NAMALWA (cell line): ENCODE measurements around the gene CCSER1.
"Not testable (repeated sequence)": the region's sequence is repeated elsewhere in the genome, so short reads cannot be mapped to it uniquely, and the experiment has no call there.

Experiments used
- DNase-seq: peaks from one replicate; pipeline ENCODE4 v3.0.0-alpha.2; 2015; ENCODE audit warnings: low spot score

Gene CCSER1

GRCh38 chr4:90705501-90705900 lies 578.3 kb downstream of the CCSER1 start:
- DNase-seq, result not testable (repeated sequence)

GRCh38 chr4:90715242-90715641 lies 588.0 kb downstream of the CCSER1 start:
- no peak for DNase-seq

- DNase-seq, result no peak
These were observed 591.7 kb downstream of the CCSER1 start for GRCh38 chr4:90718931-90719330.

DNA sequence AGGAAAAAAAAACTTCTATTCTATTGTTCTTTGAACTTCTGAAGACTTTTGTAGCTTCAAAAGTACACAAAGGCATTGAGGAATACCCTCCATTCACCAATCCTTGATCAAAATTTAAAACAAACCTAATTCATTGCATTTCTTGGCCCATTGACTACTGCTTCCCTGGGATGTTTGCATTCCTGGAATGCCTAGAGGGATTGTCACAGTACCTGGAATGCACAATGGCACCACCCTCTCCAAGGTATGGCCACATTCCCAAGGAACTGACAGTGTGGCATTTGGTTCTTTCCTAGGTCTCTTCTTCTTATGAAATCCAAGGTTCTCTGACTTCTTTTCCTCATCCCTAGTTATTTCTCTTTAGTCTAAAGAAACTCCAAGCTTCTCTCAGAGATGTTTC lies 600.7 kb downstream of the CCSER1 start:
- DNase-seq, result no peak

- no peak for DNase-seq
These were observed 603.6 kb downstream of the CCSER1 start for GRCh38 chr4:90730752-90731151.

- no peak for DNase-seq
These were observed 606.0 kb downstream of the CCSER1 start for GRCh38 chr4:90733211-90733610.

GRCh38 chr4:90745176-90745575 lies 618.0 kb downstream of the CCSER1 start:
- no peak for DNase-seq

GRCh38 chr4:90753068-90753467 lies 625.9 kb downstream of the CCSER1 start:
- no peak for DNase-seq

- no peak for DNase-seq
These were observed 630.4 kb downstream of the CCSER1 start for GRCh38 chr4:90757534-90758060.

DNA sequence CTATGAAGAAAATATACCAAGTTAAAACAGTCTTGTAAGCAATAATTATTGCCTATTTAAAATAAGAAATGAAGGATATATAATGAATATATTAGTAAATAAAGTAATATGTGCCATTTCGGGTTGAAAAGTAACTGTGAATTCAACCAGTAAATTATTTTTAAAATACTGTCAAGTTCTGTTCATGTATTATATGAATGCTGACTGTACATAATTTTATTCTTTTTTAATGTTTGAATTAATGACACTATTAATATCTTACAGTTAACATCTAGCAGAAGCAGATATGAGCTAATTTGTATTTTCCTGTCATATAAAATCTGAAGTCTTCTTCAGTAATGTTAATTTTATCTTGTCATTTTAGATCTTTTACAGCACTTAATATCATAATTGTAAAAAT lies 632.9 kb downstream of the CCSER1 start:
- no peak for DNase-seq

- no peak for DNase-seq
These were observed 639.6 kb downstream of the CCSER1 start for GRCh38 chr4:90766837-90767236.

GRCh38 chr4:90769251-90769650 lies 642.1 kb downstream of the CCSER1 start:
- DNase-seq, result no peak

DNA sequence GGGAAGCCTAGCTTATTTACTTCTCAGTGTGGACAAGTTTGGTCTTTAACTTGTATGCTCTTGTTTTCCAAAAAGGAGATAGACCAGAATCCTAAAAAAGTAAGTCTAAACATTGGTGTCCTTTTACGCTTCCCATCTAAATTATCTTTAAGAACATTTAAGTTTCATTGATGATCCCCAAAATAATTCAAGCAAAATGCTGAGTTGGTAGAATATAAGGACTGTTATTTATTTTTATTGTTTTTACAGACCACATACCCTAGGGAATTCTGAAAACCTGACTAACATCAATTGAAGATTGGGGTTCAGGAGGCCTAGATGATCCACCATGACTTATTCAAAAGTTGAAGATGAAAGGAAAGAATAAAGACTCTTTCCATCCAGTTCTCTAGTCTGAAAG lies 653.0 kb downstream of the CCSER1 start:
- no peak for DNase-seq

GRCh38 chr4:90786602-90787001 lies 659.4 kb downstream of the CCSER1 start:
- no peak for DNase-seq

GRCh38 chr4:90792696-90793095 lies 665.5 kb downstream of the CCSER1 start:
- DNase-seq, result no peak

- DNase-seq, result no peak
These were observed 671.8 kb downstream of the CCSER1 start for GRCh38 chr4:90798948-90799347.

DNA sequence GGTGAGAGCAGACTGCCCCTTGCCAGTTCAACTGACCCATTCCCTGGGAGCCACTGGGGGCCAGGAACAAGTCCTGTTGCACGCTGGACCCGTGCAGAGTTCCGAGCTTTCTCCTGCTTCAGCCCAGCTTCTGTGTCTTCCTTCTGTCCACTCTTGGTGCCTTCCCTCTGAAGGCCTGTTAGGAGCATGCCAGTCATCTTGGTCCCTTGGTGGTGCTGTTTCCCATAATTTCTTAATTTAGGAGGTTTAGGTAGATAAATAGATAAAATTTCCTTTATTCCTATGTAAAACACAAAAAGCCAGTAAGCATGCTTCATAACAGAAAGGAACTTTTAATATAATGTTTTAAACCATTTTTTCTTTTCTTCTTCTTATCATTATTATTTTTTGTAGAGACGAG lies 672.7 kb downstream of the CCSER1 start:
- DNase-seq, result no peak

DNA sequence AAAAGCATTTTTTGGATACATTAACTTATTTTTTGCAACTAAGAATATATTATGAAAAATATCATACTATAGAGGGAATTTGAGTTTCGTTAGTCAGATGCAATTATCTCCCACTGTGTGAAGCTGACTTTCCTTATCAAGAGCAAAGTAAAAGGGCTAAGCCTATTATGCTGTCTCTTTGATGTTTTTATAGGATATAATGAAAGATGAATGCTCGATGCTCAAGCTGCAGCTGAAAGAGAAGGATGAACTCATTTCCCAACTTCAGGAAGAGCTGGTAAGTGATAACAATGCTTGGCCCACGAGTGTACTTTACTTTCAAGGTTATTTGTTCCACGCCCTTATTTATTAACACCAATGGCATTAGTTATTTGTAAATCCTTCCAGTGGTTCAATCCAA lies 688.4 kb downstream of the CCSER1 start:
- DNase-seq, result no peak

- no peak for DNase-seq
These were observed 689.6 kb downstream of the CCSER1 start for GRCh38 chr4:90816754-90817153.

DNA sequence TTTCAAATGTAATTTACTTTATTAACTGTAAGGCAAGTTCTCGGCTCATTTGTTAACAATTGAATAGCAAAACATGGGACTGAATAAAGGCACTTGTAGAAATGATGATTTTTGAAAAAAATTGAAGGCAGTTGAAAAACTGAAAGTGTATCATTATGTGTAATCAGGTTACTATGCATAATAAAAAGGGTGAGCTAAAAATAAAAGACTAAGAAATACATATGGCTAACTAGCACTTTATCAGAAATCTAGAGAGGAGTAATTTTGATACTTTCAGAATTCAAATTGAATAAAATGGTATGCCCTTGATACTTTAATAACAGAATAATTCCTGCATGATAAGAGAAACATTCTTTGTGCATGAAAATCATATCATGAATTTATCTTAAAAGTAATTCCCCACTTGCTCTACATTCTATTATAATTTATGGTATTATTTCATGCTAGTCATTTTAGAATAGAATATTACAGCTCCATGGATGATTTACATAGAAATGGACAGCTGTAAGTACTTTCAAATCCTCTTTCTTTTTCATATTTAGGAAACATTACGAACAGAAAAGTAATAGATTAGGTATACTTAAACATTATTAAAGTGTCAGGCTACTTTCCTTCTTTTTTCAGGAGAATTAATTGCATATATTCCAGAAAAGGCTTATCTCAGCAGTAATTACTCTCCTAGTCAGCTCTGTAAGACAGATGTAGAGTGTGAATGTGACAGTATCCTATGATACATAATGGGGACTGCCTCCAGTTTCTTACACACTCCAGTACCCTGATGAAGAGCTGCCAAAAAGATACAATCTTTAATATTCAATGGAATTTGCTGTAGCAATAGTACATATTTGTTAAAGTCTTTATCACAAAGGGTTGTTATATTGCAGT lies 697.3 kb downstream of the CCSER1 start:
- DNase-seq, result no peak

DNA sequence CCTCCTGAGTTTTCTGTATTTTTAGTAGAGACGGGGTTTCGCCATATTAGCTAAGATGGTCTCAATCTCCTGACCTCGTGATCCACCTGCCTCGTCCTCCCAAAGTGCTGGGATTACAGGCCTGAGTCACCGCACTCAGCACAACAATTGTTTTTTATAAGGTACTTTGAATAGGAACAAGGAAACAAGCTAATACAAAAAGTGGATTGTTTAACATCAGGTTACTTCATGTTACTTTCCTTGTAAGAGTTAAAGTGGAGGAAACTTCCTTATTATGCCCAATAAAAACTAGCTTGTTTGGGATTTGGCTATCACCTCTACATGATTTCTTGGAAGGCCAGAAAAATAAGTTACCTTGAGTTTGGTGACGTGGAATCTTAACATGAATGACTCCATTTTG lies 698.7 kb downstream of the CCSER1 start:
- DNase-seq, result no peak

DNA sequence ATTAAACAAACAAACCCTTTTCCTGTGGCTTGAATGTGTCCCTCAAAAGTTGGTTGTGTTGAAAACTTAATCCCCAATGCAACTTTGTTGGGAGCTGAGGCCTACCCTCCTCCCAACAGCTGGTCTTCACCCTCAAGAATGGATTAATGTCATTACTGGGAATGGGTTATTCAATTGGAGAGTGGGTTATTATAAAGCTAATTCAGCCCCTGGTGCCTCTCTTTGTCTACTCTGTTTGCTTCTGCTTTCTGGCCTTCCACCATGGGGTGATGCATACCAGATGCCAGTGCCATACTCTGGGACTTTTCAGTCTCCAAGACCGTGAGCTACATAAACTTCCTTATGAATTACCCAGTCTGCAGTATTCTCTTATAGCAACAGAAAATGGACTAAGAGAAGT lies 706.5 kb downstream of the CCSER1 start:
- no peak for DNase-seq

GRCh38 chr4:90837241-90837640 lies 710.0 kb downstream of the CCSER1 start:
- no peak for DNase-seq

GRCh38 chr4:90838859-90839258 lies 711.7 kb downstream of the CCSER1 start:
- not testable (repeated sequence) for DNase-seq
